ENCODE results near the gene ANXA8.
"Not testable (repeated sequence)": the region's sequence is repeated elsewhere in the genome, so short reads cannot be mapped to it uniquely, and the experiment has no call there.

Gene ANXA8

GRCh38 chr10:47482367-47482766 lies 1.5 kb downstream of the ANXA8 start:
- H3K14ac ChIP-seq (ENCODE audit: low read length); H3K36me3 ChIP-seq (replicated peaks in 1 of 2; ENCODE audit: control insufficient read depth in 2 of 2, insufficient read depth in 2 of 2, low read length in 2 of 2); H2BK120ac ChIP-seq (ENCODE audit: low read depth, low read length); H3K23ac ChIP-seq (ENCODE audit: low read depth, low read length, poor library complexity); H3K18ac ChIP-seq (ENCODE audit: low read length); H3K79me1 ChIP-seq (ENCODE audit: low read depth, low read length); DNase-seq (ENCODE audit: low spot score); H3K4me1 ChIP-seq (ENCODE audit: control insufficient read depth in 2 of 2, insufficient read depth in 1 of 2, low read depth in 1 of 2, low read length in 2 of 2); H4K91ac ChIP-seq (ENCODE audit: low read depth, low read length, poor library complexity); H3K27me3 ChIP-seq (ENCODE audit: control insufficient read depth in 3 of 3, insufficient read depth in 3 of 3, low read depth in 1 of 3, low read length in 3 of 3); H2AFZ ChIP-seq (ENCODE audit: low read length); H3K9ac ChIP-seq (ENCODE audit: low read depth, low read length, poor library complexity); H2BK5ac ChIP-seq (ENCODE audit: low read length); H3K4me3 ChIP-seq (ENCODE audit: low read length in 2 of 2); H3K4me2 ChIP-seq (ENCODE audit: insufficient read depth, low read length, poor library complexity, severe bottlenecking); H2BK12ac ChIP-seq (ENCODE audit: low read length); H4K8ac ChIP-seq (ENCODE audit: low read depth, low read length); H2BK15ac ChIP-seq (ENCODE audit: low read length); H3K27ac ChIP-seq (replicated peaks; ENCODE audit: low read length); H2AK5ac ChIP-seq (ENCODE audit: low read depth, low read length); H3K4ac ChIP-seq (ENCODE audit: low read length); H3K9me3 ChIP-seq (replicated peaks in 1 of 2; ENCODE audit: control insufficient read depth in 2 of 2, insufficient read depth in 1 of 2, low read depth in 1 of 2, low read length in 2 of 2): not testable (repeated sequence)
- no CpG with 5 or more reads among the region's 1 CpG for WGBS, 2 donors (ENCODE audit: extremely low coverage in 2 of 2, insufficient read length in 2 of 2, insufficient replicate concordance in 1 of 2)

- not testable (repeated sequence) for H3K14ac ChIP-seq (ENCODE audit: low read length); H4K91ac ChIP-seq (ENCODE audit: low read depth, low read length, poor library complexity); H2BK5ac ChIP-seq (ENCODE audit: low read length); H3K79me1 ChIP-seq (ENCODE audit: low read depth, low read length); H4K8ac ChIP-seq (ENCODE audit: low read depth, low read length); H2AFZ ChIP-seq (ENCODE audit: low read length); H3K27me3 ChIP-seq (ENCODE audit: control insufficient read depth in 3 of 3, insufficient read depth in 3 of 3, low read depth in 1 of 3, low read length in 3 of 3); H3K4me1 ChIP-seq (ENCODE audit: control insufficient read depth in 2 of 2, insufficient read depth in 1 of 2, low read depth in 1 of 2, low read length in 2 of 2); H2BK15ac ChIP-seq (ENCODE audit: low read length); H3K27ac ChIP-seq (replicated peaks; ENCODE audit: low read length); H3K4me3 ChIP-seq (ENCODE audit: low read length in 2 of 2); H3K18ac ChIP-seq (ENCODE audit: low read length); H3K9ac ChIP-seq (ENCODE audit: low read depth, low read length, poor library complexity); DNase-seq (ENCODE audit: low spot score); H3K9me3 ChIP-seq (replicated peaks in 1 of 2; ENCODE audit: control insufficient read depth in 2 of 2, insufficient read depth in 1 of 2, low read depth in 1 of 2, low read length in 2 of 2); H2BK12ac ChIP-seq (ENCODE audit: low read length); H3K4ac ChIP-seq (ENCODE audit: low read length); H3K36me3 ChIP-seq (replicated peaks in 1 of 2; ENCODE audit: control insufficient read depth in 2 of 2, insufficient read depth in 2 of 2, low read length in 2 of 2); H3K4me2 ChIP-seq (ENCODE audit: insufficient read depth, low read length, poor library complexity, severe bottlenecking); H2BK120ac ChIP-seq (ENCODE audit: low read depth, low read length); H3K23ac ChIP-seq (ENCODE audit: low read depth, low read length, poor library complexity); H2AK5ac ChIP-seq (ENCODE audit: low read depth, low read length)
- no CpG with 5 or more reads among the region's 6 CpGs for WGBS, 2 donors (ENCODE audit: extremely low coverage in 2 of 2, insufficient read length in 2 of 2, insufficient replicate concordance in 1 of 2)
These were observed 2.1 kb downstream of the ANXA8 start for GRCh38 chr10:47481768-47482181.

- not testable (repeated sequence) for H2AK5ac ChIP-seq (ENCODE audit: low read depth, low read length); H3K9ac ChIP-seq (ENCODE audit: low read depth, low read length, poor library complexity); DNase-seq (ENCODE audit: low spot score); H3K27me3 ChIP-seq (ENCODE audit: control insufficient read depth in 3 of 3, insufficient read depth in 3 of 3, low read depth in 1 of 3, low read length in 3 of 3); H3K4me2 ChIP-seq (ENCODE audit: insufficient read depth, low read length, poor library complexity, severe bottlenecking); H3K36me3 ChIP-seq (replicated peaks in 1 of 2; ENCODE audit: control insufficient read depth in 2 of 2, insufficient read depth in 2 of 2, low read length in 2 of 2); H2BK5ac ChIP-seq (ENCODE audit: low read length); H3K23ac ChIP-seq (ENCODE audit: low read depth, low read length, poor library complexity); H3K4me1 ChIP-seq (ENCODE audit: control insufficient read depth in 2 of 2, insufficient read depth in 1 of 2, low read depth in 1 of 2, low read length in 2 of 2); H2BK120ac ChIP-seq (ENCODE audit: low read depth, low read length); H3K9me3 ChIP-seq (replicated peaks in 1 of 2; ENCODE audit: control insufficient read depth in 2 of 2, insufficient read depth in 1 of 2, low read depth in 1 of 2, low read length in 2 of 2); H3K4ac ChIP-seq (ENCODE audit: low read length); H2AFZ ChIP-seq (ENCODE audit: low read length); H3K4me3 ChIP-seq (ENCODE audit: low read length in 2 of 2); H4K8ac ChIP-seq (ENCODE audit: low read depth, low read length); H3K14ac ChIP-seq (ENCODE audit: low read length); H2BK15ac ChIP-seq (ENCODE audit: low read length); H3K18ac ChIP-seq (ENCODE audit: low read length); H3K27ac ChIP-seq (replicated peaks; ENCODE audit: low read length); H2BK12ac ChIP-seq (ENCODE audit: low read length); H3K79me1 ChIP-seq (ENCODE audit: low read depth, low read length); H4K91ac ChIP-seq (ENCODE audit: low read depth, low read length, poor library complexity)
- WGBS, 2 donors (ENCODE audit: extremely low coverage in 2 of 2, insufficient read length in 2 of 2, insufficient replicate concordance in 1 of 2): no CpG with 5 or more reads among the region's 10 CpGs
These were observed 2.6 kb downstream of the ANXA8 start for GRCh38 chr10:47481182-47481766.

- H3K9ac ChIP-seq (ENCODE audit: low read depth, low read length, poor library complexity); H4K91ac ChIP-seq (ENCODE audit: low read depth, low read length, poor library complexity); DNase-seq (ENCODE audit: low spot score); H3K4ac ChIP-seq (ENCODE audit: low read length); H3K36me3 ChIP-seq (replicated peaks in 1 of 2; ENCODE audit: control insufficient read depth in 2 of 2, insufficient read depth in 2 of 2, low read length in 2 of 2); H2BK120ac ChIP-seq (ENCODE audit: low read depth, low read length); H4K8ac ChIP-seq (ENCODE audit: low read depth, low read length); H2BK12ac ChIP-seq (ENCODE audit: low read length); H2AFZ ChIP-seq (ENCODE audit: low read length); H3K23ac ChIP-seq (ENCODE audit: low read depth, low read length, poor library complexity); H2BK15ac ChIP-seq (ENCODE audit: low read length); H3K18ac ChIP-seq (ENCODE audit: low read length); H3K9me3 ChIP-seq (replicated peaks in 1 of 2; ENCODE audit: control insufficient read depth in 2 of 2, insufficient read depth in 1 of 2, low read depth in 1 of 2, low read length in 2 of 2); H3K4me2 ChIP-seq (ENCODE audit: insufficient read depth, low read length, poor library complexity, severe bottlenecking); H3K4me3 ChIP-seq (ENCODE audit: low read length in 2 of 2); H3K79me1 ChIP-seq (ENCODE audit: low read depth, low read length); H2BK5ac ChIP-seq (ENCODE audit: low read length); H3K27ac ChIP-seq (replicated peaks; ENCODE audit: low read length); H2AK5ac ChIP-seq (ENCODE audit: low read depth, low read length); H3K27me3 ChIP-seq (ENCODE audit: control insufficient read depth in 3 of 3, insufficient read depth in 3 of 3, low read depth in 1 of 3, low read length in 3 of 3); H3K14ac ChIP-seq (ENCODE audit: low read length); H3K4me1 ChIP-seq (ENCODE audit: control insufficient read depth in 2 of 2, insufficient read depth in 1 of 2, low read depth in 1 of 2, low read length in 2 of 2): not testable (repeated sequence)
- no CpG with 5 or more reads among the region's 3 CpGs for WGBS, 2 donors (ENCODE audit: extremely low coverage in 2 of 2, insufficient read length in 2 of 2, insufficient replicate concordance in 1 of 2)
These were observed 3.8 kb downstream of the ANXA8 start for GRCh38 chr10:47480133-47480532.
